Measurements from ENCODE around the gene ASTL.

The ASTL gene

DNA sequence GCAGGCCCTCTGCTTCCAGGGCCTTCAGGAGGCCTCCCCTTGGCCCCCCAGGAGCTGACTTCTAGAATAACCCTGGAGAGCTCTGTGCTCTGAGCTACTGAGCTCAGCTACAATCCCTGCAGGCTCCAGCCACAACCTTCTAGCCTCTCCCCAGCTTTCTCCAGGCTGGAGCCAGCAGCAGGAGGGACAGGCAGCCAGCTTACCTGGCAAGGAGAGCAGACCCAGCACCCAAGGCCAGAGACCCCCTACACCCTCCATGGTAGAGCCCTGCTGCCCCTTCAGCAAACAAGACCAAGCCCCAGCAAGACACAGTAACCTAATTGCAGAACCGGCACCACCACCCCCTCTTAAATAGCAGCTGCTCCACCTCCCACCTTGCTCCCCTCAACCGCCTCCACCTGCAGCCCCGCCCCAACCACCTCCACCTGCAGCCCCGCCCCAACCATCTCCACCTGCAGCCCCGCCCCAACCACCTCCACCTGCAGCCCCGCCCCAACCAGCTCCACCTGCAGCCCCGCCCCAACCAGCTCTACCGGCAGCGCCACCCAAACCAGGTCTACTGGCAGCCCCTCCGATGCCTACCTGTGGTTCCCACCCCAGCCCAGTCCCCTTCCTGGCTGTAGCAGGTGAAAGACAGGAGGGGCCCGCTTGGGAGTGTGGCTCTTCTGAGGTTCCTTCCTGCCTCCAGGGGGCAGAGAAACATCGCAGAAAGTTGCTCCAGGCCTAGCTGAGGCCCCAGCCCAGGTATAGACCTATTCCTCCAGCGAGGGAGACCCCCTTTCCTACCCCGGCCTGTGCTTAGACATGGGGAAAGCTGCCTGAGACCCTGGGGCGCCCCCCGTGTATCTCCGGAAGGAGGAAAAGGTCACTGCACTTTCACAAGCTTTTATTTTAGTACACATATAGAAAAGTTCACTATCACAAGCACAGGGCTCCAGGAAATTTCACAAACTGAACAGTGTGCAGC lies at the start of gene ASTL:
ASTL (minus strand) TSS at position 324 of the 967 bp plus-strand sequence; CDS start at position 258, 66 bp downstream.
- no peaks in the 10 kb centered on the region for H3K9me3 ChIP-seq
- peaks cover 1% of the 10 kb centered on the region; the same call in 1 of the 2 replicates for H3K4me1 ChIP-seq
- H3K27me3 ChIP-seq (ENCODE audit: low read depth): no peaks in the 10 kb centered on the region
- in situ Hi-C loops (cut with MboI; ENCODE audit: low sequenced_read_pairs): no loop called here
- H3K36me3 ChIP-seq (replicated peaks): peaks cover 7% of the 10 kb centered on the region; the same call in 1 of the 2 replicates
- peak in 1 of 2 experiments; percentile 48 for DNase-seq (ENCODE audit: low spot score in 2 of 2)
- H3K4me3 ChIP-seq: no peak within 1 kb of the TSS

- in situ Hi-C loops (cut with MboI; ENCODE audit: low sequenced_read_pairs): no loop called here
- no peak overlapping the region for H3K4me3 ChIP-seq
- no peaks in the 10 kb centered on the region for H3K9me3 ChIP-seq
- H3K4me1 ChIP-seq: no peaks in the 10 kb centered on the region
- H3K36me3 ChIP-seq (replicated peaks): peaks cover 71% of the 10 kb centered on the region
- no peak for DNase-seq (ENCODE audit: low spot score in 2 of 2)
- no peaks in the 10 kb centered on the region for H3K27me3 ChIP-seq (ENCODE audit: low read depth)
Observed at GRCh38 chr2:96186562-96186961, 48.3 kb upstream of the ASTL start.

DNA sequence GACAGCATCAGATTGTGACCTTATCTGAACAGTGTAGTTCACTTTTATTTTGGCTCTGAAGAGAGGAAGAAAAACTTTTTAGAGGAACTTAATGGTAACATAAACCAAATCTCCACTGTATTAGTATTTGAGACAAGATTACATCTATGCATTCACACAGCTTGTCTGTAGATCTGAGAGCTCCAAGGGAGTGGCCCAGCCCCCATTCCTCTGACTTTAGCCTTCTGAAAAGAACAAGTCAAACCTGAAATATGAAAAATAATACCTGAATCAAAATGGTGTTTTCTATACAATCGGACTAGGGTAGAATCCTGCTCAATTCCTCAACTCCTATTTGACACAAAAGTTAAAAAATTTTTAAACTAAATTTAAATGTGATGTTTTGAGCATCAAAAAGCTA lies 47.2 kb upstream of the ASTL start:
- no peak for DNase-seq (ENCODE audit: low spot score in 2 of 2)
- Histone ChIP-seq H3K9me3 (no peaks in the 10 kb centered on the region), H3K4me1 (no peaks in the 10 kb centered on the region), H3K27me3 (ENCODE audit: low read depth) (no peaks in the 10 kb centered on the region), H3K4me3 (no peak overlapping the region), H3K36me3 (replicated peaks) (peaks cover 60% of the 10 kb centered on the region)
- in situ Hi-C loops (cut with MboI; ENCODE audit: low sequenced_read_pairs): no loop called here

- in situ Hi-C loops (cut with MboI; ENCODE audit: low sequenced_read_pairs): no loop called here
- Histone ChIP-seq H3K4me3 (no peak overlapping the region), H3K4me1 (no peaks in the 10 kb centered on the region), H3K36me3 (replicated peaks) (peaks cover 55% of the 10 kb centered on the region), H3K9me3 (no peaks in the 10 kb centered on the region), H3K27me3 (ENCODE audit: low read depth) (no peaks in the 10 kb centered on the region)
- no peak for DNase-seq (ENCODE audit: low spot score in 2 of 2)
Observed at GRCh38 chr2:96184989-96185388, 46.7 kb upstream of the ASTL start.

DNA sequence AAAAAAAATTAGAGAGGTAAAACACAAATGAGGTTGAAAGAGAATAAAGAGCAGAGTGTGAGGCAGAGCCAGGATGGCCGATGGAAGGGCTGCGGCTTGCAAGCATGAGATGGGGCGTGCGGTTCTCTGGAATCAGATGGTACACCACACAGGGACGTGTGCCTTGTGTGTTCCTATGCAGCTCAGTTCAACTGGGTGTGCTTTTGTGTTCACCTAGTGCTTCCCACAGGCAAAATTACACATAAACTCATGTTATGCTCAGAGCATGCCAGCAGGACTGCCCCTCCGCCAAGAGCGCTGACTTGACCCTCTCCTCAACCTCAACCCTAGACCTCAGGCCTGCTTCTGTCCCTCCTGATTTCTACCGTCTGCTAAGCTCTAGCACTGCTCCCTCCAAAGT lies 45.9 kb upstream of the ASTL start:
- Histone ChIP-seq H3K9me3 (no peaks in the 10 kb centered on the region), H3K36me3 (replicated peaks) (peaks cover 48% of the 10 kb centered on the region), H3K27me3 (ENCODE audit: low read depth) (no peaks in the 10 kb centered on the region), H3K4me3 (no peak overlapping the region), H3K4me1 (no peaks in the 10 kb centered on the region)
- in situ Hi-C loops (cut with MboI; ENCODE audit: low sequenced_read_pairs): no loop called here
- no peak for DNase-seq (ENCODE audit: low spot score in 2 of 2)

- DNase-seq (ENCODE audit: low spot score in 2 of 2): no peak
- no peaks in the 10 kb centered on the region for H3K9me3 ChIP-seq
- peaks cover 27% of the 10 kb centered on the region for H3K36me3 ChIP-seq (replicated peaks)
- H3K27me3 ChIP-seq (ENCODE audit: low read depth): no peaks in the 10 kb centered on the region
- H3K4me3 ChIP-seq: no peak overlapping the region
- in situ Hi-C loops (cut with MboI; ENCODE audit: low sequenced_read_pairs): no loop called here
- no peaks in the 10 kb centered on the region for H3K4me1 ChIP-seq
Observed at GRCh38 chr2:96181529-96181928, 43.2 kb upstream of the ASTL start.

DNA sequence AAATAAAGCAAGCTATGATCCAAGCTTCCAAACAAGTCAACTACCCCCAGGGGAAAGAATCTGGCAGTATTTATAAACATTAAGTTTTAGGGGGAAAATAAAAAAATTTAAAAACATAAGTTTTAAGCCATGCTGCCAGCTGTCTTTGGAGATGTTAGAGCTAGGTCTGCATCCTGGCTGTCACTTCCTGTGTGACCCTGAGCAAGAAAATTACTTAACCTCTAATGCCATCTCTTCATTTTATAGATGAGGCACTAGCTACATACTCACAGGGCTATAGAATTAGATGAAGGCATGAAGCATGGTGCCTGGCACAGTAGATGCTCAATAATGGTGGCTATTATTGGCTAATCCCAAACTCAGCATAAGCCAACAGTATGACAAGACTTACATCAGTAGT lies 42.2 kb upstream of the ASTL start:
- in situ Hi-C loops (cut with MboI; ENCODE audit: low sequenced_read_pairs): no loop called here

GRCh38 chr2:96180002-96180401 lies 41.7 kb upstream of the ASTL start:
- Histone ChIP-seq H3K36me3 (replicated peaks) (peaks cover 11% of the 10 kb centered on the region), H3K27me3 (ENCODE audit: low read depth) (no peaks in the 10 kb centered on the region), H3K4me1 (no peaks in the 10 kb centered on the region), H3K4me3 (no peak overlapping the region), H3K9me3 (no peaks in the 10 kb centered on the region)
- in situ Hi-C loops (cut with MboI; ENCODE audit: low sequenced_read_pairs): no loop called here
- DNase-seq (ENCODE audit: low spot score in 2 of 2): no peak

More for the DNA sequence above, 42.2 kb upstream of the ASTL start:
- Histone ChIP-seq H3K4me3 (no peak overlapping the region), H3K9me3 (no peaks in the 10 kb centered on the region), H3K4me1 (no peaks in the 10 kb centered on the region), H3K36me3 (replicated peaks) (peaks cover 16% of the 10 kb centered on the region), H3K27me3 (ENCODE audit: low read depth) (no peaks in the 10 kb centered on the region)
- DNase-seq (ENCODE audit: low spot score in 2 of 2): no peak

GRCh38 chr2:96176661-96177060 lies 38.4 kb upstream of the ASTL start:
- no peaks in the 10 kb centered on the region for H3K4me1 ChIP-seq
- no peaks in the 10 kb centered on the region; the same call in 1 of the 2 replicates for H3K9me3 ChIP-seq
- in situ Hi-C loops (cut with MboI; ENCODE audit: low sequenced_read_pairs): no loop called here
- no peak overlapping the region for H3K4me3 ChIP-seq
- DNase-seq (ENCODE audit: low spot score in 2 of 2): no peak
- no peaks in the 10 kb centered on the region for H3K36me3 ChIP-seq (replicated peaks)
- no peaks in the 10 kb centered on the region for H3K27me3 ChIP-seq (ENCODE audit: low read depth)

DNA sequence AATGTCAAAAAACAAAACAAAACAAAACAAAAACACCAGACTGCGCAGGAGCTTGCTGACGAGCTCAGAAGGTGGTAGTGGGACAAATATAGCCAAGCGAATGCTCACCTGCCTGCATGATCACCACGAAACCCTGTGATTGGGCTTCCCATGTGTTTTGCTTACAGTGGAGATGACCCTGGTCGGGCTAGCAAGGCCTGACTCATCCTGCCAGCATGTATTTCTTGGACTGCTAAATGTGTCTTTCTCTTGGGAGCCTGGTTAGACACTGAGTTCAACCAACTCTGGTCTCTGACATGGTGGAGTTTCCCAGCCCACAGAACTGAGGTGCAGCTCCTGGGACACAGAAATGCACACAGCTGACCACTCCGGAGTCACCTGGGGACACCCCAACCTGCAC lies 37.6 kb upstream of the ASTL start:
- no peak for DNase-seq (ENCODE audit: low spot score in 2 of 2)
- in situ Hi-C loops (cut with MboI; ENCODE audit: low sequenced_read_pairs): no loop called here
- no peak overlapping the region for H3K4me3 ChIP-seq
- H3K9me3 ChIP-seq: no peaks in the 10 kb centered on the region; the same call in 1 of the 2 replicates
- H3K36me3 ChIP-seq (replicated peaks): no peaks in the 10 kb centered on the region
- H3K27me3 ChIP-seq (ENCODE audit: low read depth): no peaks in the 10 kb centered on the region
- no peaks in the 10 kb centered on the region for H3K4me1 ChIP-seq

GRCh38 chr2:96174251-96175144 lies 36.2 kb upstream of the ASTL start:
- Histone ChIP-seq H3K4me1 (no peaks in the 10 kb centered on the region), H3K36me3 (replicated peaks) (no peaks in the 10 kb centered on the region), H3K9me3 (no peaks in the 10 kb centered on the region; the same call in 1 of the 2 replicates), H3K27me3 (ENCODE audit: low read depth) (no peaks in the 10 kb centered on the region), H3K4me3 (no peak overlapping the region)
- in situ Hi-C loops (cut with MboI; ENCODE audit: low sequenced_read_pairs): no loop called here
- DNase-seq (ENCODE audit: low spot score in 2 of 2): peak; percentile 46 to 88

DNA sequence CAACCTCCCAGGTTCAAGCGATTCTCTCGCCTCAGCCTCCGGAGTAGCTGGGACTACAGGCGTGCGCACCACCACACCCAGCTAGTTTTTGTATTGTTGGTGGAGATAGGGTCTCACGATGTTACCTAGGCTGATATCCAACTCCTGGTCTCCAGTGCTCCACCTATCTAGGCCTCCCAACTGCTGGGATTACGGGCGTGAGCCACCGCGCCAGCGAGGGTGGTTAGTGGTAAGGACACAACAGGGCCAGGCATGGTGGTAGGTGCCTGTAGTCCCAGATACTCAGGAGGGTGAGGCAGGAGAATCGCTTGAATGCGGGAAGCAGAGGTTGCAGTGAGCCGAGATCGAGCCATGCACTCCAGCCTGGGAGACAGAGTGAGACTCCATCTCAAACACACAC lies 33.5 kb upstream of the ASTL start:
- Histone ChIP-seq H3K9me3 (no peaks in the 10 kb centered on the region; the same call in 1 of the 2 replicates), H3K4me1 (no peaks in the 10 kb centered on the region), H3K4me3 (no peak overlapping the region), H3K27me3 (ENCODE audit: low read depth) (no peaks in the 10 kb centered on the region), H3K36me3 (replicated peaks) (no peaks in the 10 kb centered on the region)
- no peak for DNase-seq (ENCODE audit: low spot score in 2 of 2)
- in situ Hi-C loops (cut with MboI; ENCODE audit: low sequenced_read_pairs): no loop called here

DNA sequence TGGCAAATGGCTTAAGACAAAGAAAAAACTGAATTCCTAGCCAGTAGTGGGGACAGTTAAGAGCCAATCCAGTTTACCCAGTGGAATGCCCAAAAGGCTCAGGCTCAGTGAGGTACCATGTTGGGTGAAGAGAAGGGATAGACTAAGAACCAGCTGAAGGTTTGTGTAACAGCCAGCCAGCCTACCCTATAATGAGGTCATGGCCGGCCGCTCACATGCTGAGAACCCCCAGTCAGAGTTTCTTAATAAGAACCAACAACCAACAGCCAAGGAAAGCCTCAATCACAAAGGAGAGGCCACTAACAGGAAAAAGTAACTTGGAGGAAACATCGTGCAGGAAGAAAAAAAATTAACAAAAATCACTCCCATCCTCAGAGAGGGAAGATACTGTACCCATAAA lies 32.3 kb upstream of the ASTL start:
- no peak for DNase-seq (ENCODE audit: low spot score in 2 of 2)
- Histone ChIP-seq H3K9me3 (no peaks in the 10 kb centered on the region; the same call in 1 of the 2 replicates), H3K4me1 (no peaks in the 10 kb centered on the region), H3K4me3 (no peak overlapping the region), H3K27me3 (ENCODE audit: low read depth) (no peaks in the 10 kb centered on the region), H3K36me3 (replicated peaks) (no peaks in the 10 kb centered on the region)
- in situ Hi-C loops (cut with MboI; ENCODE audit: low sequenced_read_pairs): no loop called here
